C4-2B (cell line): ENCODE measurements around the gene GPHN.
"Not testable (repeated sequence)": the region's sequence is repeated elsewhere in the genome, so short reads cannot be mapped to it uniquely, and the experiment has no call there.

ENCODE experiments used
- H3K27ac ChIP-seq: fragments of 450-650 bp; 2 replicates; pipeline ENCODE4 v1.5.1; 2017
- CTCF ChIP-seq: fragments of 450-650 bp; conservative IDR thresholded peaks from 2 replicates; pipeline ENCODE4 v1.5.1; 2017; ENCODE audit warnings: mild to moderate bottlenecking
- ZFX ChIP-seq: fragments of 450-650 bp; IDR thresholded peaks from 2 replicates; pipeline ENCODE4 v1.6.1; 2017

GPHN gene

GRCh38 chr14:66708267-66708666, 200.3 kb downstream of the GPHN start:
- H3K27ac ChIP-seq, result no peak overlapping the region
- TF ChIP-seq ZFX (no peak), CTCF (no peak)

- H3K27ac ChIP-seq, result no peak overlapping the region
- no peak for TF ChIP-seq CTCF
- TF ChIP-seq ZFX, result no peak
Measured at GRCh38 chr14:66709291-66709690, 201.3 kb downstream of the GPHN start.

GRCh38 chr14:66714291-66714690, 206.3 kb downstream of the GPHN start:
- not testable (repeated sequence) for H3K27ac ChIP-seq

GRCh38 chr14:66715313-66715712, 207.4 kb downstream of the GPHN start:
- H3K27ac ChIP-seq, result not testable (repeated sequence)

- no peak overlapping the region for H3K27ac ChIP-seq
- no peak for TF ChIP-seq CTCF
- no peak for TF ChIP-seq ZFX
Measured at GRCh38 chr14:66716227-66716626, 208.3 kb downstream of the GPHN start.

GRCh38 chr14:66717561-66718140, 209.7 kb downstream of the GPHN start:
- no peak overlapping the region for H3K27ac ChIP-seq
- TF ChIP-seq ZFX (no peak), CTCF (no peak)

GRCh38 chr14:66724996-66725395, 217.0 kb downstream of the GPHN start:
- TF ChIP-seq ZFX, result no peak
- TF ChIP-seq CTCF, result no peak
- H3K27ac ChIP-seq, result no peak overlapping the region

GRCh38 chr14:66731298-66731697, 223.4 kb downstream of the GPHN start:
- H3K27ac ChIP-seq, result not testable (repeated sequence)

GRCh38 chr14:66735853-66736252, 227.9 kb downstream of the GPHN start:
- H3K27ac ChIP-seq, result no peak overlapping the region
- TF ChIP-seq ZFX (no peak), CTCF (no peak)
